ENCODE results near the gene ADRA2C.

The ADRA2C gene

GRCh38 chr4:3733195-3733594 lies 33.0 kb upstream of the ADRA2C start:
- no peak for DNase-seq (ENCODE audit: low spot score)

GRCh38 chr4:3735196-3735595 lies 31.0 kb upstream of the ADRA2C start:
- no peak for DNase-seq (ENCODE audit: low spot score)

- DNase-seq (ENCODE audit: low spot score), result no peak
Observed at GRCh38 chr4:3736290-3736689, 29.9 kb upstream of the ADRA2C start.

GRCh38 chr4:3736806-3737205 lies 29.4 kb upstream of the ADRA2C start:
- no peak for DNase-seq (ENCODE audit: low spot score)

- DNase-seq (ENCODE audit: low spot score), result no peak
Observed at GRCh38 chr4:3739577-3739976, 26.6 kb upstream of the ADRA2C start.

GRCh38 chr4:3740256-3740655 lies 25.9 kb upstream of the ADRA2C start:
- DNase-seq (ENCODE audit: low spot score), result no peak

- DNase-seq (ENCODE audit: low spot score), result no peak
Observed at GRCh38 chr4:3741217-3742011, 24.8 kb upstream of the ADRA2C start.

GRCh38 chr4:3742610-3743009 lies 23.6 kb upstream of the ADRA2C start:
- DNase-seq (ENCODE audit: low spot score), result no peak

- DNase-seq (ENCODE audit: low spot score), result no peak
Observed at GRCh38 chr4:3744232-3744631, 22.0 kb upstream of the ADRA2C start.

- DNase-seq (ENCODE audit: low spot score), result no peak
Observed at GRCh38 chr4:3744901-3745300, 21.3 kb upstream of the ADRA2C start.

GRCh38 chr4:3745886-3746656 lies 20.1 kb upstream of the ADRA2C start:
- no peak for DNase-seq (ENCODE audit: low spot score)

GRCh38 chr4:3746701-3747580 lies 19.2 kb upstream of the ADRA2C start:
- no peak for DNase-seq (ENCODE audit: low spot score)

- no peak for DNase-seq (ENCODE audit: low spot score)
Observed at GRCh38 chr4:3747581-3747904, 18.6 kb upstream of the ADRA2C start.

GRCh38 chr4:3748136-3748898 lies 17.9 kb upstream of the ADRA2C start:
- no peak for DNase-seq (ENCODE audit: low spot score)

GRCh38 chr4:3749081-3749480 lies 17.1 kb upstream of the ADRA2C start:
- no peak for DNase-seq (ENCODE audit: low spot score)

GRCh38 chr4:3750334-3750733 lies 15.9 kb upstream of the ADRA2C start:
- no peak for DNase-seq (ENCODE audit: low spot score)

GRCh38 chr4:3752022-3752421 lies 14.2 kb upstream of the ADRA2C start:
- DNase-seq (ENCODE audit: low spot score), result no peak

GRCh38 chr4:3753726-3754412 lies 12.3 kb upstream of the ADRA2C start:
- peak; percentile 35 for DNase-seq (ENCODE audit: low spot score)

GRCh38 chr4:3756343-3757059 lies 9.7 kb upstream of the ADRA2C start:
- no peak for DNase-seq (ENCODE audit: low spot score)

GRCh38 chr4:3759236-3759635 lies 6.9 kb upstream of the ADRA2C start:
- no peak for DNase-seq (ENCODE audit: low spot score)

GRCh38 chr4:3760346-3760745 lies 5.8 kb upstream of the ADRA2C start:
- DNase-seq (ENCODE audit: low spot score), result no peak

Data from putamen (tissue), 1 donor.